Activated CD4-positive, alpha-beta T cell treated with anti-CD3 and anti-CD28 coated beads for 1 hour (primary cell): ENCODE data around the gene IMP4.

Experiments
- DNase-seq: peaks from one replicate; pipeline ENCODE4 v3.0.0-alpha.2; 2020

Gene IMP4

GRCh38 chr2:130336877-130337734 is 5.6 kb upstream of the IMP4 start:
- DNase-seq, result peak; percentile 33

- DNase-seq, result no peak
Measured at GRCh38 chr2:130337735-130338325, 4.9 kb upstream of the IMP4 start.

- no peak for DNase-seq
Measured at GRCh38 chr2:130338793-130339345, 3.8 kb upstream of the IMP4 start.

DNA sequence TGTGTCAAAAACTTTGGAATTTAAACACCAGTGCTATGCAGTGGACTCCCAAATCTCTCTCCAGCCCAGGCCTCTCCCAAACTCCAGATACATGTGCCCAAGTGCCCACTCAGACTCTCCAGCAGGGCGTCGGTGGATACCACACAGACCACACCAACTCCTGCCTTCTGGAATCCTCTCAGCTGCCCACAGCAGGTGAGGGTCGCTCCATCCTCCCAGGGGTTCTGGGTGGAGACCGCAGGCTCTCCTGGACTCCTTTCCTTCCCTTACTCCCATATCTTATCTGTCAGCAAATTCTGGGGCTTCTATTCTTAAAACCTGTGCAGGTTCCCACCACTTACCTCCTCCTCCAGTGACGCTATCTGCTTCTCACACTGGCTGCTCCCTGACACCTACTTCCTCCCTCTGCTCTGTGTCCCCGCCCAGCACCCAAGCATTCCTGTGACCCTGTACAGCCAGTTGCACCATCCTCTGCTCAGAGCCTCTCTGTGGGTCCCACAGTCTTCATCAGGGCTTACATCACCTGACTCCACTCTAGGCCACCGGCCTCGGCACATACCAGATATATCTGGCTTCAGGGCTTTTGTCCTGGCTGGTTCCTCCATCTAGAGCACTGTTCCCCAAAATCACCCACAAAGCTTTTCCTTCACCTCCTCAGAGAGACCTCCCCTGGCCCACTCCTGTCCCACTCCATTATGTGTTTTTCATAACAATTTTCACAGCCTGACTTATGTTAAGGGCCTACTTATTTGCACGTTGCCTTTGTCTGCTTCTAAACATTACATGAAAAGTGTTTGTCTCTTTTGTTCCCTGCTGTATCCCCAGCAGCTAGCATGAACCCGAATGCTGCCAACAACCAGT is 2.6 kb upstream of the IMP4 start:
- no peak for DNase-seq

- DNase-seq, result no peak
Measured at GRCh38 chr2:130341562-130342019, 1.1 kb upstream of the IMP4 start.

DNA sequence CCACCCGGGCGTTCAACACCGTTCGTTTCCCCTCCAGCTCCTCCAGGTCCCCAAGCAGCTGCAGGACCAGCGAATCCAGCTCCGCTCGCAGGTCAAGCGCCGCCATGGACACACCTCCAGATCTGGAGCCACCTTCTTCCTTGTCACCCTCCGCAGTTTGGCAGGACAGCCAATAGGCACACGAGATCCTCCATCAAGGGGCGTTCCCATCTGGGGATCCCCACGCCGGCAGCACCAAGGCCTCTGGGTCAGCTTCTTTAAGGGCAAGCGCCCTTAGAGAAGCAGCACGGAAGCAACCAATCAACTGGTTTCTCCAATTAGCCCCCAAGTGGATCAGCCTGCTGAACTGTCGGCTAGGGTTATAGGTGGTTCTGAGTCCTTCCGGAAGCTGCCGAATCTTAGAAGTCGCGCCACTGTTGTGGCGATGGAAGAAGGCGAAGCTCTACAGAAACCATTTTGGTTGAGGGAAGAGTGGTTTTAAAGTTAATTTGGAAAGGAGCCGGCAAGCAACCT is 621 bp upstream of the IMP4 start:
- peak; percentile 71 for DNase-seq

DNA sequence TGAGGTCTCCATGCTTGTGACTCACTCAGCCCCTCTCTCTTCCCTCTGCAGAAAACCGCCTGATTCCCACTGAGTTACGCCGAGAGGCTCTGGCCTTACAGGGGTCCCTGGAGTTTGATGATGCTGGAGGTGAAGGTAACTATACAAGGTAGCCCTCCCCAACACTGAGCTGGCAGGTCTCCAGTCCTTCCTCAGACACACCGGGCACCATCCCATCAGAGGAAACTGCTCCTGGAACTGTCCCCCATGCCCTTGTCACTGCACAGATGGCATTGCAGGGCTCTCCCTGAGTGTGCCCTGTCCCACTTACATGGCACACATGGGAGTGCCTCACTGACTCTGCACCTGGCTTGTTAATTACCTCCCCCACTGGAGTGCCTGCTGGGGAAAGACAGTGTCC is 1.9 kb downstream of the IMP4 start:
- DNase-seq, result no peak

DNA sequence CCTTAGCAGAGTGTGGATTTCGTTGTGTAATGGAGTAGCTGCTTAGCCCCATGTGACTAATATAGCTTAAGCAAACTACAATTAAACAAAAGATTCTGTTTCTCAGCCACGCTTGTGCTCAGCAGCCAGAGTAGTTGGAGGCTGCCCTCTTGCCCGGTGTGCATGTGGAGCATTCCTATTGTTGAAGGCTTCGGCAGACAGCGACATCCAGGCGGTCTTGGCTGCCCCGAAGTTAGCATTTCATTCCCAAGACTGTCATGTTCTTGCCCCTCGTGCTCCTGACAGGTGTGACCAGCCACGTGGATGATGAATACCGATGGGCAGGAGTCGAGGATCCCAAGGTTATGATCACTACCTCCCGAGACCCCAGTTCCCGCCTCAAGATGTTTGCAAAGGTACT is 2.4 kb downstream of the IMP4 start:
- DNase-seq, result no peak

DNA sequence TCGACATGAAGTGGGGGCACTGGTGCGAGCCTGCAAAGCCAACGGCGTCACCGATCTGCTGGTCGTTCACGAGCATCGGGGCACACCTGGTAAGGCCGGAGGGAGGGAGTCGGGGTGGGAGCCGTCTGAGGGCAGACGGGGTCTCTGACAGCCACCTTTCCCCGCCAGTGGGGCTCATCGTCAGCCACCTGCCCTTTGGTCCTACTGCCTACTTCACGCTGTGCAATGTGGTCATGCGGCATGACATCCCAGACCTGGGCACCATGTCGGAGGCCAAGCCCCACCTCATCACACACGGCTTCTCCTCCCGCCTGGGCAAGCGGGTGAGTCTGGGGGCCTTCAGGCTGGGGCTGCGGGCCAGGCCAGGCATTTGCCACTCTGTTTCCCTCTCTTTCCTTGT is 2.9 kb downstream of the IMP4 start:
- DNase-seq, result no peak

GRCh38 chr2:130346041-130346740 is 3.5 kb downstream of the IMP4 start:
- DNase-seq, result no peak

DNA sequence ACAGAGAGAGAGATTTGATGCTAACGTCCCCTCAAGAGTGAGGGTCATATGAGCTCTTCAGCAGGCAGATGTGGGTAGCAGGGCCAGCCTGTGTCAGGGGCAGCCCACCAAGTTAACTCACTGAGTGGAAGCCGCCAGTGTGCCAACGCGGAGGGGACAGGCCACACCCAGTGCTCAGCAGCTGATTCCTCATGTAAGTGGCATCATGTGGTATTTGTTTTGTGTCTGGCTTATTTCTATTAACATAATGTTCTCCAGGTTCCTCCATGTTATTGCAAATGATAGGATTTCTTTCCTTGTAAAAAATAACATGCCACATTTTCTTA is 4.0 kb downstream of the IMP4 start:
- no peak for DNase-seq

DNA sequence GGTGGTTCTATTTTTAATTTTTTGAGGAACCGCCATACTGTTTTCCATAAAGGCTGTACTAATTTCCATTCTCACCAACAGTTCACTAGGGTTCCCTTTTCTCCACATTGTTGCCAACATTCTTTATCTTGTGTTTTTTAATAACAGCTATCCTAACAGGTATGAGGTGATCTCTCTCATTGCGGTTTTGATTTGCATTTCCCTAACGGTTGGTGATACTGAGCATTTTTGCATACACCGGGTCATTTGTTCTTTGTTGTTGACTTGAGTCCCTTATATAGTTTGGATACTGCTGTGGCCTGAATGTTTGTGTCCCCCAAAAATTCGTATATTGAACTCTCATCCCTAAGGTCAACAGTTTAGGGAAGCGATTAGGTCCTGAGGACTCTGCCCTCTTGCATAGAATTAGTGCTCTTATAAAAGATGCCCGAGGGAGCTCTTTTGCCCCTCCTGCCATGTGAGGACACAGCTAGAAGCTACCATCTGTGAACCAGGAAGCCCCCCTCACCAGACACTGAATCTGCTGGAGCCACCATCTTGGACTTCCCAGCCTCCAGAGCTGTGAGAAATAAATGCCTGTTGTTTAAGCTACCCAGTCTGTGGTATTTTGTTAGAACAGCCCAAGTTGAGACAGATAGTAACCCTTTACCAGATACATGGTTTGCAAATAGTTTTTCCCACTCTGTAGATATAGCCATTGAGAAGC is 4.7 kb downstream of the IMP4 start:
- DNase-seq, result no peak

- no peak for DNase-seq
Measured at GRCh38 chr2:130349174-130349573, 6.5 kb downstream of the IMP4 start.

DNA sequence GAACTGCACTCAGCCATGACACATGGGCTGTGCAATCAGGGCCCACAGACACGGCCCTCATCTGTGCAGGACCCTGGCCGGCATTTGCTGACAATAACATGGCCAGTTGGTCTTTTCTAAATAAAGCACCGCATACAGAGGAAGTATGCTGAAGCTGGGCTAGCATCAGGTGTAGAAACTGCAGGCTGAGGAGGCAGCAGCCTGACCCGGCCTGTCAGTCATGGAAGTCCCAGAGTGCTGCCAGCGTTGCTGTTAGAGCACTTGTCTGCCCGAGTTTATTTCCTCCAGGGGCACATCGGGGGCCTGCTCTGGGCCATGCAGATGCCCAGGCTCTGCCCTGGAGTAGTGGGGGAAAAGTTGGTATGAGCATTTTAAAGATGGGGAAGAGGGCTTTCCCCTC is 9.0 kb downstream of the IMP4 start:
- no peak for DNase-seq

- DNase-seq, result no peak
Measured at GRCh38 chr2:130352237-130352636, 9.5 kb downstream of the IMP4 start.

DNA sequence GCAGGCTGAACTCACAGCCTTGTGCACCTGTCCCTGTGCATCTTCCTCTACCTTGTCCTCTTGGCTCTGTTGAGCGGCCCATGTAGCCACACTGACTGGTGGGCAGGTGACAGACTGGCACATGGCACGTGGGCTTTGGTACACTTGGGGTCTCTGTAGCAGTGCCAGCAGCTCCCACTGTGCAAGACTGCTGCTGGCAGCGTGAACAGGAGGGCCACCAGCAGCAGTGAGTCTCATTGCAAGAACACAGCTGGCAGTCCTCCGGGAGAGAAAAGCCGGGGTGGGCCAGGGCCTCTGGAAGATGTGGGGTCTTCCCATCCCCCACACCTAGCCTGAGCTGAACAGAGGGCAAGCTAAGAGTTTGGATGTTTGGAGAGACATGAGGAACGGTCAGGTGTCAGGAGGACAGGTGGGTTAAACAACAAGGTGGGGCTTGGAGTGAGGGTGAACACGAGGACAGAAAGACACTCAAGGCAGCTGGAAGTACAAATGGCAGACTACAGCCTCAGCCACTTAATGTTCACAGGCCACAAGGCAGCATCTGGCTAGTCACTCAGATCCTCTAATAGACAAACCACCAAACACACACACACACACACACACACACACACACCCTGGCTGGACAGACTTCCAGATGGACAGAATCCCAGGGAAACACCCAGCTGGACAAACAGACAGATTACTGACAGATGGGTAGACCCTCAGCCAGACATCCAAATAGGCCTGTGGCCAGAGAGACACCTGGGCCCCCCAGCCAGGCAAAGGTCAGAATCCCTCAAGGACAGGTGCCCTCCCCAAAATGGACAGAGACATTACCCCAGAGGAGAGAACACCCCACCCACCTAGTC is 10.8 kb downstream of the IMP4 start:
- no peak for DNase-seq

- DNase-seq, result no peak
Measured at GRCh38 chr2:130354139-130354428, 11.4 kb downstream of the IMP4 start.

- DNase-seq, result no peak
Measured at GRCh38 chr2:130355172-130355577, 12.5 kb downstream of the IMP4 start.

GRCh38 chr2:130355578-130356431 is 13.1 kb downstream of the IMP4 start, which contains the start of gene PTPN18:
Gene PTPN18 (plus strand): TSS chr2:130356056. CDS start chr2:130356108, 52 bp downstream.
- DNase-seq, result peak; percentile 43

- DNase-seq, result no peak
Measured at GRCh38 chr2:130357864-130358263, 15.2 kb downstream of the IMP4 start.
